AML-193 (cell line): ENCODE data around the gene SH3BGRL3.
"Not testable (repeated sequence)": the region's sequence is repeated elsewhere in the genome, so short reads cannot be mapped to it uniquely, and the experiment has no call there.

Experiments used
- DNase-seq, 2 experiments: peaks; one replicate each; lab custom pipeline; 2025; lab: John Stamatoyannopoulos, UW

SH3BGRL3 gene

DNA sequence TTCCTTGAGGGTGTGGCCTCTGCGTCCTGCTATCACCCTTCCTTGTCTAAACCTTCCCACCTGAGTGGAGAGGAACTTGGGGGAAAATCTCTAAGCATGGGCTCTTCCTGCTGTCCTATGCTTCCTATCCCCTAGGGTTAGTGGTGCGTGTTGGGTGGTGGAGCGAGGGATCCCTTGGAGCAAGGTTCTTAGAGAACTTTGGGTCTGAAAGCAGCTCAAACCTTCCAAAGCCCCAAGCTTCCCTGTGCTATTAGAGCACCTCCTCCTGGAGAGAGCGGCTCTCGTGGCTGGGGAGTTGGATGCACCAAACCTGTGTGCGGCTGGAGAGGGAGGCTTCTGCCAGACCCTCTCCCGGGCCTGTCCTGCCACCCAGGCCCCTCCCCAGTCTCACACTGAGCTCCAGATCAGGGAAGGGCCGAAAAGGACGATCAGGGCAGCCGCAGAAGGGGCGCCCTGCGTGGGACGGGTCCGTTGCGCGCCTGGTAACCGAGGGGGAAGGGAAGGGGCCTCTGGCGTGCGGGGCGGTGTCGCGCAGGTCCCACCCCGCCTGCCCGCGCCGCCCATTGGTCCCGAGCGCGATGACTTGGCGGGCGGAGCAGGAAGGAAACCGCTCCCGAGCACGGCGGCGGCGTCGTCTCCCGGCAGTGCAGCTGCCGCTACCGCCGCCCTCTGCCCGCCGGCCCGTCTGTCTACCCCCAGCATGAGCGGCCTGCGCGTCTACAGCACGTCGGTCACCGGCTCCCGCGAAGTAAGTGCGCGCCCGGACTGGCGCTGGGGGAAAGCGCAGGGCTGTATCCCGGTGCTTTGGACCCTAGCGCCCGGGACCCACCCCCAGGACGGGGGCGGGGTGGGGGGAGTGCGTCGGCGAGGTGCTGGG lies at the start of gene SH3BGRL3:
TSS of gene SH3BGRL3 (plus strand) at position 631 of the 877 bp plus-strand sequence. CDS start at position 701, 70 bp downstream.
- DNase-seq: peak; percentile 76 to 79

DNA sequence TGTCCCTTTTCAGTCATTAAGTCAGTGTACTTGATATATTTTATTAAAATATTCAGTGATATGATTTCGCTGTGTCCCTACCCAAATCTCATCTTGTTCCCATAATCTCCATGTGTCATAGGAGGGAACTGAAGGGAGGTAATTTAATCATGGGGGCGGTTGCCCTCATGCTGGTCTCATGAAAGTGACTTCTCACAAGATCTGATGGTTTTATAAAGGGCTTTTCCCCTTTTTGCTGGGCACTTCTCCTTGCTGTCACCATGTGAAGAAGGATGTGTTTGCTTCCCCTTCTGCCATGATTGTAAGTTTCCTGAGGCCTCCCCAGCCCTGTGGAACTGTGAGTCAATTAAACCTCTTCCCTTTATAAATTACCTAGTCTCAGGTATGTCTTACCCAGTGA lies 49.2 kb upstream of the SH3BGRL3 start:
- not testable (repeated sequence) for DNase-seq

DNA sequence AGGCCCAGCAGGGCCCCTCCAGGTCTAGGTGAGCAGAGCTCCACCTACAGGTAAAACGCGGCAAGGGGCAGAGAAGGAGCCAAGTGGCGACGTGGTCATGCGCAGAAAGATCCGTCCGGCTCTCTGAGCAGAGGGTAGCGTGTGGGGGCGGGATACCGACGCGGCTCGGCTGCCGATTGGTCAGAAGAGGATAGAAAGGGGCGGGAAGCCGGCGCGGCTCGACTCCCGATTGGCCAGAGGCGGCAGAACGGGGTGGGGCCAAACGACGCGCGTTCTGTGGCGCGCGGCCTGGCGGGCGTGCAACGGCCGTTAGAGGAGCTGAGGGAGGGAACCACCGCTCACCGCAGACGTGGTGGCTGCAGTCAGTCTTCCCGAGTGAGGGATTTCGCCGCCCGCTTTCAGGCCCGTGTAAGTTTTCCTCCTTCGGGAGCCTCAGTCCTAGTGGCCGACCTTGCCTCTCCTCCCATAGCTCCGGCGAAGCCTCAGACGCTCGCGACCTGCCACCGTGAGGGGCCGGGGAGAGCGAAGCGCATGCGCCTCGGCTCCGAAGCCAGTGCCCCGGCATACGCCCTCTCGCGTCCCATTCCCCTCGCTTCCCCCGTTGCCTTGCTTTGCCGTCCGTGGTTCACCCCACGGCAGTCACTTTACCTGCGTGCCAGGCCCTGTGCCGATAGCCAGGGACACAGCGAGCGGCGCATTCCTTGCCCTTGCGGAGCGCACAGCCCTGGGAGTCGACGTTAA lies 45.8 kb upstream of the SH3BGRL3 start, which contains the start of gene CEP85:
TSS of gene CEP85 (plus strand) at position 298 of the 741 bp plus-strand sequence. CDS start 5,584 bp downstream, outside the sequence.
- peak; percentile 92 to 94 for DNase-seq

DNA sequence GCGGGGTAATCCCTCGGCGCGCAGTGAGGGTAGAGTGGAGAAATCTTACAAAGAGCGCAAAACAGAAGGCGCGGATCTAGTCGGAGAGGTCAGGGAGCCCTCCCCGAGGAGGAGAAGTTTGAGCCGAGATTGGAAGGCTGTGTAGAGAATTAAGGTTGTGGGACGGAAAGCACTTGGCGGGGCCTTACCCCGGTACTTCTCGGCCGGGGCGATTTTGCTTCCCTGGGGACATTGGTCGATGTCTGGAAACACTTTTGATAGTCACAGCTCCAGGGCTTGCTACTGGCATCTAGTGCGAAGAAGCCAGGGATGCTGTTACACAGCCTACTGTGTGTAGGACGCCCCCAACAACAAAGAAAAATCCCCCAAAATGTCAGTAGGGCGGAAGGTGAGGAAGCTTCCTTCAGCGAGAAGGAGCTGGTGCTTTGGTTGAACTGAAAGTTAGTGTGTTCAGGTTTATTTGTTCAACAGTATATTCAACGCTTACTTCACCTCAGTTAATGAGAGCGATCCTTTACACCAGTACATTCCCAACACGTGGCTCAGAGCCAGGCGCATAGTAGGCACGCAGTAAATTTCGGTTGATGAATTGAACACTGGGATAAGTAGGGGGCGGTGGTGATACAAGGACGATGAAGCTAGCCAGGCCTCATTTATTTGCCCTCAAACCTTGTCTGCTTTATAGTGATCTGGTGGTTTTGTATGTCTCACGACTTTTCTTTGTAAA lies 45.1 kb upstream of the SH3BGRL3 start:
- peak in 1 of 2 experiments; percentile 2 for DNase-seq

DNA sequence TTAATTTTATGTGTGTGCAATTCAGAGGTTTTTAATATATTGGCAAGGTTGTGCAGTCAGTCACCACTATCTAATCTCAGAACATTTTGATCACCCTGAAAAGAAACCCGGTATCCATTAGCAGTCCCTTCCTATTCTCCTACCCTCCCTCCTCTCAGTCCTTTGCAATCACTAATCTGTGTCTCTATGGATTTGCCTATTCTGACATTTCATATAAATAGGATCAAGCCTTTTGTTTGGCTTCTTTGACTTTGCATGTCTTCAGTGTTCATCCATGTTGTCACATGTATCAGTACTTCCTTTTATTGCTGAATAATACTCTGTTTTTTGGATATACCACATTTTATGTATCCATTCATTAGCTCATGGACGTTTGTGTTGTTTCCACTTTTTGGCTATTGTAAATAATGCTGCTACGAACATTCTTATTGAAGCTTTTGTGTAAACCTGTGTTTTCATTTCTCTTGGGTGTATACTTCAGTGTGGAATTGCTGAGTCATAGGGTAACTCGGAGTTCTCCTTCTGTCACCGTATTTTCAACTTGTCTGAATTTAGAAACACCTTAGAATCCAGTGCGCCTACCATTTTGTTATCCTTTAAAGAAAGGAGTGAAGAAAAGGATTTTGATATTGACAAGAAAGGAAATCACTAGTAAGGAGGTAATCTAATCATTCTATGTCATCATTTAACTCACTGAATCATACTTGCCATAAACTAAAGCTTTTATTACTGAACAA lies 42.5 kb upstream of the SH3BGRL3 start:
- peak; percentile 40 to 45 for DNase-seq

DNA sequence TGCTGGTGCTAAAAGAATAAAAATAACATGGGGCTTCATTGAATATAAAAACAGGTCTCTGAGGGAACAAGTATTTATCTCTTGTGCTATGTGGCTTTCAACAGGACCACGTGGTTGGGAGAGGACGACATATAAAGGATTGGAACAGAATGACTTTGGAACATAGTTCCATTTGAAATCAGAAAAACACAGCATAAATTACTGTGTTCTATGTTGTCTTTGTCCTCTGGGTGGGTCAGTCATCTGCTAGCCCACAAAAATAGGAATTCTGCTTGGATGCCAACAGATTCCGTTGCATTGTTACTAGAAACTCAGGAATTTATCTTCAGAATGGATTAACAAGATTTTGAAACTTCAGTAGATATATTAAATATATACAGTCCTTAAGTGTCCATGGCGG lies 40.0 kb upstream of the SH3BGRL3 start:
- DNase-seq: no peak

DNA sequence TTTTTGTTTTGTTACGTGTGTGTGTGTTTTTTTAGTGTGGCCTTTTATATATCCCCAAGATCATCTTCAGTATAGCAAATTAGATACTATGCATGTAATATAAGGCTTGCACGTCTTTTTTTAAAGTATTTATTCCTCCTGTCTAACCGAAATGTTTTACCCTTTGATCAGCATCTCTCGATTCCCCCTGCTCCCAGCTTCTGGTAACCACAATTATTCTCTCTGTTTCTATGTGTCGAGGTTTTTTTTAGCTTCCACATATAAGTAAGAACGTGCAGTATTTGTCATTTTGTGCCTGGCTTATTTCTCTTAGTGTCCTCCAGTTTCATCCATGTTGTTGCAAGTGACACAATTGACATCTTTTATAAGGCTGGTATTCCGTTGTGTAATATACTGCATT lies 27.2 kb upstream of the SH3BGRL3 start:
- DNase-seq: no peak

DNA sequence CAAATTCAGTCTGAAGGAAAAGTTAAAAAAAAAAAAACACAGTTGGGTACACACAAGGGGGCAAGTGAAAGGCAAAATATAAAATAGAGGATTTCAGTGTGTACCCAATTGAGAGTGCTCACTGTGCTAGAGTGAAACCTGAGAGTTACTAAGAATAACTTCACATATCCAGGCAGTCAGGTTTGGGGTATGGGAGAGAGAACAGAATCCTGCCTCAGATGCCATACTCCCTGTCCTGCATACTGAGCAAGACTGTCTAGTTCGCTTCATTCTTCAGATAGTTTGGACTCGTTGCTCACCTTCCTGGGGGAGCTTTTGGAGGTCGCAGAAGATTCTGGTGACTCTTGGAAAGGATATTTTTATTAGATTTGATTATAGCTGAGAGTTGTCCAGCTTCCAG lies 25.5 kb upstream of the SH3BGRL3 start:
- DNase-seq: no peak

DNA sequence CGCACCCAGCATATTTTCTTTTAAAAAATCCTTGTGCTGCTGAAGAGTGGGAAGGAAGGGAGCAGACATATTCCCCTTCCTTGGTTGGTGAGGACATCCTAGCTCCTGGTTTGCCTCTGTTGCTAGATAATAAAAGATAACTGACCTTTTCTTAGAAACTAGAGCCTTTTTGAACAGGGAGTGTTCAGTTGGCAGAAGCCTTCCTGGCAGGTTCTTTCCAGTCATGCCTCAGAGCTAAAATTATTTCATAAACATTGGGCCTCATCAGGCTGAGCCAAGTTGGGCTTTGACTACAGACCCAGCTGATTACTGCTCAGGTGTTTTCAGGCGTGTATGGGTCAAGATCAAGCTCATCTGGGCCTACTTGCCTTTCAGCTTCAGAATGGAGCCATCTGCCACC lies 22.7 kb upstream of the SH3BGRL3 start:
- no peak for DNase-seq

DNA sequence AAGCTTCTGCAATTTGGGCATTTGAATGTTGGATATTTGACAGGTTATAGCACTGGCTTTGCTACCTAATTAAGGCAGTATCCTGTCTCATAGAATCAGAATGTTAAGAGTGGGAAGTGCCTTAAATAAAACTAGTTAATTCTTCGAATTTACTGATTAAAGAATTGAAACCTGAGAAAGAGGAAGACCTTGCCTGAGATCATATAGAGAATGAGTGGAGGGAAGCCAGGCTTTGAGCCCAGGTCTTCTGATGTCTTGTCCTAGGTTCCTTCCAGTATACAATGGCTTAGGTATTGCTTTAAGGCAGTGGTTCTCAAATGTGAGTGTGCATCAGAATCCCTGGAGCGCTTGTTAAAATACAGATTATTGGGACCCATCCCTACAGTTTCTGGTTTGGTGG lies 20.9 kb upstream of the SH3BGRL3 start:
- no peak for DNase-seq

DNA sequence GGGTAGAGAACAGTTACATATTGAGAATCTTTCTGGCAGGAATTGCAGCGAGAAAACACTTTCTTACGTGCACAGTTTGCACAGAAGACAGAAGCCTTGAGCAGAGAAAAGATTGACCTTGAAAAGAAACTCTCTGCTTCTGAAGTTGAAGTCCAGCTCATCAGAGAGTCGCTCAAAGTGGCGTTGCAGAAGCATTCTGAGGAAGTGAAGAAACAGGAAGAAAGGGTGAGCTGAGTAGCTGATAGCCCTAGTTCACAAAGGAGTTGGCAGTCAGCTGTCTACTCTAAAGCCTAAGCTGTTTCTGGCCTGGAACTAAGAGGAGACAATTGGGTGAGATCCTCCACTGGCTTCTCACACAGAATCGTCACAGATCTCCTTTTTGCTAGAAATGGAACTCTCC lies 20.3 kb upstream of the SH3BGRL3 start:
- DNase-seq: peak; percentile 80 to 85

DNA sequence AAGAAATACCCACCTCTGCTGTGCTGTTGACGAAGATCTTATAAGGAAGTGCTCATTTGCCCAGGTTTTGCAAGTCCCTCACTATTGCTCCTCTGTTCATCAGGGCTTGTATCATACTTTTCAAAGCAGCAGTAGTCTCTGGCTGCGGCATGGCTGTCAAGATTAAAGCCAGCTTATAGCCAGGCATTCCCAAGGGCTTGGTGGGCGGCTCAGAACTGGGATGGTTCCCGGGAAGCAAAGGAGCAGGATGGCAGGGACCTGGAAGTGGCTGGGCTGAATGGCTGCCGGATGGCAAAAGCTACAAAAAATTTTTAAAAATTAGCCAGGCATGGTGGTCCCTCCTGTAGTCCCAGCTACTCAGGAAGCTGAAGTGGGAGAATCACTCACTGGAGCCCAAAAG lies 16.7 kb upstream of the SH3BGRL3 start:
- DNase-seq: no peak

DNA sequence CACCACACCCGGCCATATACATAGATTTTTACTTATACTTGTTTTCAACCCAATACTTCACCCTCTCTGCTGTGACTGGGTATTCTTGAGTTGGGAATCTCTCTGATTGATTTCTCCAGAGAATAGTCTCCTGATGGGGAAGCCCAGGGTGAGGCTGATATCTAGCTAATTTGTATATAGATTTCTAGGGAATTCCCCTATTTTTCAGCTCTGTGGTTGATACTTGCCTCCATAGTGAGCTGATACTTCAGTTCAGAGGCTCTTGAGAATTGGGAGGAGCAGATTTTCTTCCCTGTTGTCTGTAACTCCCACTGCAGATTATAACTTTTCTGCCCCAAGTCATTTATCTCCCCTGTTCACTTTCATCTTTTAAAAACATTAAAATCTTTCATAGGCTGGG lies 14.5 kb upstream of the SH3BGRL3 start:
- DNase-seq: no peak

DNA sequence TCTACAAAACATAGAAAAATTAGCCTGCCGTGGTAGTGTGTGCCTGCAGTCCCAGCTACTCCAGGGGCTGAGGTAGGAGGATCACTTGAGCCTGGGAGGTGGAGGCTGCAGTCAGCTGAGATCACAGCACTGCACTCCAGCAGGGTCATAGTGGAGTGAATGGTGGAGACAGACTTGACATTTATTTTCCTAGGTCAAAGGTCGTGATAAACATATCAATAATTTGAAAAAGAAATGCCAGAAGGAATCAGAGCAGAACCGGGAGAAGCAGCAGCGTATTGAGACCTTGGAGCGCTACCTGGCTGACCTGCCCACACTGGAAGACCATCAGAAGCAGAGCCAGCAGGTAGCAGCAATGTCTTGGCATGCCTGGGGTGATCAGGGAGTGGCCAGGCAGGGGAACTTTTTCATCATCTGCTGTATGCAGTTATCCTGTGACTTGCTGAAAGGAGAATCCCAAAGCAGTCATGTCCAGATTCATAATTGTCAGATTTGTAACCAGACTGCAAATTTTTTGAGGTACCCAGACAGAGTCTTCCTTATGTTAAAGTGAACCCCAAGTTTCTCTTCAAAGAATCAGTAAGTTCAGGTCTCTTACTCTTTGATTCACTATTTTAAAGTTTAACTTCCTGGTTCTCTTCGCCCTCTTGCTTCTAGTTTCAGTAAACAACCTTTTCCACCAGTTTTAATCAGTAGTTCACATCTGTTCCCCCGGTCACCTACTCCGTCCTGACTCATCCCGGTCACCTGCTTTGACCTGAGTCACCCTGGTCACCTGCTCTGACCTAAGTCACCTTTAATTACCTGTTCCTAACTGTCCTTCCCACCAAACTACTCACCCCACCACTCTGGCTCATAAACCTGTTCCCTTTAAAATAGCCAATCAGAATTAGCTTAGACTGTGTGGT lies 11.3 kb upstream of the SH3BGRL3 start:
- no peak for DNase-seq

DNA sequence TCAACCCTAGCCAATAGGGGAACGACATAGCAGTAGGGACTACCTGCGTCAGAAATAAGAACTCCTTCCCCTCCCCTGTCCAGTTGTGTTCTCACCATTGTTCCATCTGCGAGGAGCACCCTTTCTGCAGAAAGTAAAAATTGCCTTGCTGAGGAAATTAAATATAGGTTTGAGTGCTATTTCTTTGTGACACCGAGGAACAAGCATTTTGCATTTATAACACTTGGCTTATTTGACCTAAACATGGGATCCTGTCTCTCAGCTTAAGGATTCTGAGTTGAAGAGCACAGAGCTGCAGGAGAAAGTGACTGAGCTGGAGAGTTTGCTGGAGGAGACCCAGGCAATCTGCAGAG lies 10.7 kb upstream of the SH3BGRL3 start:
- DNase-seq: no peak

DNA sequence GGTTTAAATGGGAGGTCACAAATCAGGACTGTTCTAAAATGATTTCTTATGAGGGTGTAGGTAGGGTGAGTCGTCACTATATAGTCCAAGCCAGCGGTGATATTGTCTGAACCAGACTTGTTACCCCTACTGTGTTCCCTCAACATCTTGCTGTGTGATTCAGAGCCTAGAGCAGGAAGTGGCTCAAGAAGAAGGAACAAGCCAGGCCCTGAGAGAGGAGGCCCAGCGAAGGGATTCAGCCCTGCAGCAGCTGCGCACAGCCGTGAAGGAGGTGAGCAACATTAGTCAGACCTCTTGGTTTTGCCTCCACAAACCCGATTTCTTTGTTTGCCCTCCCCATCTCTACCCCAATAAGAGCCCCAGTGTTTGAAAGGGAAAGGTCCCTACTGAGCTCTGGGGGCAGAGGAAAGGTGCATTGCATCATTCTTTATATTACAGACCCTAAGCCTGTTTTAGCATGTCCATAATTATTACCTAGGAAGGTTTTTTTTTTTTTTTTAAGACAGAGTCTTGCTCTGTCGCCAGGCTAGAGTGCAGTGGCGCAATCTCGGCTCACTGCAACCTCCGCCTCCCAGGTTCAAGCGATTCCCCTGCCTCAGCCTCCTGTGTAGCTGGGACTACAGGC lies 5.0 kb upstream of the SH3BGRL3 start:
- peak; percentile 38 to 42 for DNase-seq

DNA sequence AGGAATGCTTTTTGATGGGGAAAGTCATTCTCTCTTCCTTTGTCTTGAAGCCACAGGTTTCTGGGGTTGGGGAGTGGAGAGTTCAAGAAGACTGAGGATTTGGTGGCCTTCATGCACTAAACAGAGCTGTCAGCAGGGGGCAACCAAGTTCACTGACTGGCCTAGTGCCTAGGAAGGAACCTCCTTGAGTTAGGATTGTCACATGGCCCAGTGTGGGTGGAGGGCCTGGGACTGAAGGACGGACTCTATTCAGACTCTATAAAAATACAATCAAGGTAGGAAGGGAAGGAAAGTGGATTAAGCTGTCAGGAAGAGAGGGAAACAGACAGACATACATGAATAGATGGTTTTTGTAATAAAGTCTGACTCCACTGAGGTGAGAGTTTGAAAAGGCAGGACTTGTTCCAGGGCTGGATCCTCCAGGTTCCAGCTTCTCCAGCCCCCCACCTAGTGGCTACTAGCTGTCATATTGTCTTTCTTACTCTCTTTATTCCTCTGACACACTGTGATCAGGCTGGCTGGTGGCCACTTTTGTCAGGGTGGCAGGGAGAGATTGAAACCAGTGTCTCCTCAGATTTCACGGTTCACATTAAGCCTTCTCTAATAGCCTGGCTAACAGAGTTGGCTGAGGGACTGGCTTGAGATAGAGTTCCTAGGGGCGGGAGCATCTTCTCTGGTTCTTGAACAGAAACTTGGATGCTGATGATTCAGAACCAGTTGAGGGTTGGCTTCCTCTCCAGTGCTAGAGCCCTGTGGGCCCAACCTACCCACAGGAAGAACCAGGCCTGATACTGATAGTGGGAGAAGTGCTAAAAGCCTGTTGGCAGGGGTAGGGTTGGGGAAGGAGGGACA lies 4.1 kb upstream of the SH3BGRL3 start:
- peak; percentile 68 to 69 for DNase-seq

DNA sequence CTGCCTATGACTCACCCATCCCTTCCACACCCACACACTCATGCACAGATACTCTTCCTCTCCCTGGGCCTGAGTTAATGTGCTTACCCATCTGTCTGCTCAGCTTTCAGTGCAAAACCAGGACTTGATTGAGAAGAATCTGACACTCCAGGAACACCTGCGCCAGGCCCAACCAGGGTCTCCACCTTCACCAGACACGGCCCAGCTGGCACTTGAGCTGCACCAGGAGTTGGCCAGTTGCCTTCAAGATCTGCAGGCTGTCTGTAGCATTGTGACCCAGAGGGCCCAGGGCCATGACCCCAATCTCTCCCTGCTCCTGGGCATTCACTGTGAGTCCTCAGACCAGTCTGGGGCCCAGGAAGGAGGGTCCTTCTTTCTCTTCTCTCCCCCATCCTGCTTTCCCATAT lies 3.5 kb upstream of the SH3BGRL3 start:
- peak; percentile 38 to 44 for DNase-seq

DNA sequence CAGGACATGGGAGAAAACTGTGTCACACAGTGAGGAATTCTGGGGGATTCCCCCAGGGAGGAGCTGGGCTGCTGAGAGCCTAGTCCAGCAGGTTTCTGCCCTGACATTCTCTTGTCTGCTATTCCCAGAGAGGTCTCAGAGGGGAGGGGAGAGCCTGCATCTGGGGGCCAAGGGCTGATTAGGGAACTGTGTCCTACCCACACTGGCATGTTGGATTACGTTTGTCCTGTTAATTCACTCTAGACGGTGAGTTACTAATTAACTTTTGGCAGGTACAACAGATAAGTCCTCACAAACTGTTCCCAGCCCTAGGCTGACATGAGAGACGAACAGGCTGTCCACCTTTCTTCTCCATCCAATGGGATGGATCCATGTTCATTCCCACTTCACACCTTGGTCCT lies 2.6 kb upstream of the SH3BGRL3 start:
- DNase-seq: no peak
